NCI-H2029 (cell line): Measurements from ENCODE around the gene OSBPL8.
"Not testable (repeated sequence)": the region's sequence is repeated elsewhere in the genome, so short reads cannot be mapped to it uniquely, and the experiment has no call there.

ENCODE experiments used
- DNase-seq: peaks from one replicate; lab custom pipeline; 2025; lab: John Stamatoyannopoulos, UW

OSBPL8 gene

GRCh38 chr12:76346798-76347420 is 212.7 kb downstream of the OSBPL8 start:
- no peak for DNase-seq

DNA sequence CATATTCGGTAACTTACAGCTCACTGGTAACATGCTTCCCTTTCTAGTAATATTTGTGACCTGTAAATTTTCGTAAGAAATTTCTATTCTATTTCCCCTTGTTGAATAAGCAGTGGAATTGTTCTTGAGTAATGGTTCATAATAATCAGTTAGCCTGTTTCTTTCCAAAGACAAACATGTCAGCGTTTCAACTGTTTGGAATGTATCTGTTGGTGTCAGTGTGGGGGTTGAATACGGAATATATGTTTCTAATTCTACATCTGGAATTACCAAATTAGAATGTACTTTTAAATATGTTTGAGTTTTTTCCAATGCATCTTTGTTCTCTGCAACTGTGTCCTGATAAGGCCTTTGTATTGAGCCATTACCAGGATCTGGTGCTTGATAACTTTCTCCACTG is 213.3 kb downstream of the OSBPL8 start:
- DNase-seq = no peak

DNA sequence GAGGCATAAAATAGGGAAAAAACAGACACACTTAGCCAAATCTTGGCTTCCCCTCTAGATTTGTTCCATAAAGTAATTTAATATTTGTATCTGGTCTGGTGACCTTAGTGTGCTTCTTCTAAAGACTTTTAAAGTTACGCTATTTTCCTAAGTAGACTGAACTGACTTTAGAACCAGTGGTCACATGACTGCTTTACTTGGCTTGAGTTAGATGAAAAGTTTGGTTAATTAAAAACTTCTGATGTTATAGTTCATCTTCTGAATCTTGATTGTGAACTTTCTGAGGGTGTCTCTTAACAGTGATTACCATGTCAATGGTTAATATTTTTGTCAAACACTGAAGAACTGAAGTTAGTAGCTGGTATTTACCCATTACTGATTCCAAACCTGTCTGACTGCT is 214.0 kb downstream of the OSBPL8 start:
- no peak for DNase-seq

DNA sequence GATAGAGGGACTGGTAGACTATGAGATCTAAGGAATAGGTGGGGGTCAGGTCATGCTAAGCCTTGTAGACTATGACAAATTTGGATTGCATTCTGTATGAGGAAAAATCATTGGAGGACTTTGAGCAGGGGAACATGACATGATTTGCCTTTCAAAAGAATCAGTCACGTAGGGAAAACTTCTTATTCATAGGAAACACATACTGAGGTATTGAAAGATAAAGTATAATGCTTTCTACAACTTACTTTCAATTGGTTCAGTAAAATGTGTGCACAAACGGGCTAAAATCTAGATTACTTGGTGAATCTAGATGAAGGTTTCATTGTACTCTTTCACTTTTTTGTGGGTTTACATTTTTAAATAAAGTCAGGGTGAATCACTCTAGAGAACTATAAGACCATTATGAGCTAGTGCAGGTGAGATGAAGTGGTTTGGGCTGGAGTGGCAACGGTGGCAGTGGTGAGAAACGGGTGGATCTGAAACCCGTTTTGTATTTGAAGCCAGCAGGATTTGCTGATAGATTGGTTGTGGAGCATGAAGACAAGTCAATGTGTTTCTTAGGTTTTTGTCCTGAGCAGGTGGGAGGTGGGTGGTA is 218.0 kb downstream of the OSBPL8 start:
- no peak for DNase-seq

- DNase-seq = no peak
Measured at GRCh38 chr12:76340680-76341435, 218.7 kb downstream of the OSBPL8 start.

DNA sequence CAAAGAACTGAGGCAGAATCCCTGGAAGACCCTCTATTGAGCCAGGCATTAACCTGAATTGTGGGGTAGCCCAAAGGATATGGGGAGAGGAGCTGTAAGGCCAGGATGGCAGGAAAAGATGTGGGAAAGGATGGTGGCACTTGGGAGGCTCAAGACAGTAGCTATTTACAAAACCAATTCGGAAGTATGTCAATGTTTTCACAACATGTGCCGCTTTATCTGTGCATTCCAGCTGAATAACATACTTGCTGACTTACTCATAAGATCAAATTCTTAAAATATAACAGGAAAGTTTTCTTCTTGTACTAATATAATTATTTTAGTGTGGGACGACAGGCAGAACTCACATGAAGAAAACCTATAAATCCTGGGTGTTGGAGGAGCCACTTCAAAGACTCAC is 222.0 kb downstream of the OSBPL8 start:
- DNase-seq = no peak

DNA sequence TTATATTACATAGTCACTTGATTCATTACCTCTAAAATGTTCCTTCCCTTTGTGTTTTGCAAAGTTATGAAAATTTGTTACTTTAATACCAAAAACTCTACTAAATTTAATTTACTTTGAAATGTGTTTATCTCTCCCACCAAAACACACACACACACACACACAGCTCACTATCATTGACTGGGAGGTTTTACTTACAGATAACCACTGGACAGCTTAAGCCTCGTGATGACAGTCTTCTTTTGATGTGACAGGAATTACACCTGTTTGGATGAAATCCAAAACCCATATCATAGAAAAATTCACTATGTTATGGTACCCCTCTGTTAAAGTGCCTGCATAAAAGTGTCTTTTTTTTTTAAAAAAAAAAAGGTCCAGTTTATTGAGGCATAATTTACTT is 227.0 kb downstream of the OSBPL8 start:
- DNase-seq = no peak

GRCh38 chr12:76329606-76330005 is 230.0 kb downstream of the OSBPL8 start:
- no peak for DNase-seq

DNA sequence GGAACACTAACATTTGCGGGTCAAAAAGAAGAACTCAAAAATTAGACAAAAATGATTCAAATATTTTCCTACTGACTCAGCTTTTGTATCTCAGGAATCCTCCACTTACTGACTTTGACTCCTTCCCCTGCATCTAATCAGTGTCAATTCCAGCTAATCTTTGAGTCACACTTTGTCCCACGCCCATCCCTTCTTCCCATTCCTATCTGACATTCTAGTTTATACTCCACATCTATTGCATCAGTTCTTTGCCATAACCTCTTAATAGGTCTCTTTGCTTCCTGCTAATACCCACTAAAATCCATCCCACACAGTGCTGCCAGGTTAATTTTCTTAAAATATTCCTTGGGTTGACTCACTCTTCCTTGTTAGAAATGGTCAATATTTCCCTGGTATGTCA is 230.4 kb downstream of the OSBPL8 start:
- no peak for DNase-seq

GRCh38 chr12:76319595-76320319 is 239.8 kb downstream of the OSBPL8 start:
- not testable (repeated sequence) for DNase-seq

- DNase-seq = no peak
Measured at GRCh38 chr12:76318773-76319594, 240.6 kb downstream of the OSBPL8 start.

GRCh38 chr12:76317976-76318375 is 241.6 kb downstream of the OSBPL8 start:
- no peak for DNase-seq

- no peak for DNase-seq
Measured at GRCh38 chr12:76316468-76316867, 243.1 kb downstream of the OSBPL8 start.

GRCh38 chr12:76313299-76313698 is 246.3 kb downstream of the OSBPL8 start:
- no peak for DNase-seq

DNA sequence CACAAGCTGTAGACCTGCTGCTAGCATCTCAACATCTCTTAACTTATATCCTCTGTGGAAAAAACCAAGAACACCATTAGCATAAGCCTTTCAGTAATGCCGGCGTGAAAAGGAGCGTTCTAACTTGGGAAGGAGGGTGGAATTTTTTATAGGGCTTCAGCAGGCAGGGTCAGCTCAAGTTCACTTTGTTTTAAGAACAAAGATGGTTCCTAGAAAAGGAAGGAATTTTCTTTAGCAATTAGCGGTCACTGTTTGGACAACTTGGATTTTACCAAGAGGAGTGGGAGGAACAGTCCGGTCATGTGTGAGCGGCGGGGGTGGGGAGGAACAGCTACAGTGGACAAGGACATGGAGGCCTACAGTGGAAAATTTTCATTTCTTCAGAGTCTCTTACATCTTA is 247.3 kb downstream of the OSBPL8 start:
- no peak for DNase-seq

- no peak for DNase-seq
Measured at GRCh38 chr12:76311796-76312195, 247.8 kb downstream of the OSBPL8 start.

DNA sequence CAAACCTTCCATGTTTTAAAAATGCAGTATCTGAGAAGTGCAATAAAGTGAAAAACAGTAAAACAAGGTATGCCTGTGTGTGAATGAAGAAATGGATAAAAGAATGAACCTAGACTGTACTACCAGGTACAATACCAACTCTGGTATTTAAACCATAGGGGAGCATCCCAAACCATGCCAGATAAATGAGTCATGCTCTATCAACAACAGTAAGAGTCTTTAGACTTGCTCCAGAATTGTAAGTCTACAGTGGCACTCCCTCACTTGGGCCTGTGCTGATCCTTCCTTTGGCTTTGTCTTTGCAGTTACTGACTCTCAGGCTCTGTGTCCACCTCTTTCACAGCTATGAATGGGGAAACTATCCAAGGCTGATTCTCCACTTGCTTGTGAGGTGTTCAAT is 249.5 kb downstream of the OSBPL8 start:
- no peak for DNase-seq

DNA sequence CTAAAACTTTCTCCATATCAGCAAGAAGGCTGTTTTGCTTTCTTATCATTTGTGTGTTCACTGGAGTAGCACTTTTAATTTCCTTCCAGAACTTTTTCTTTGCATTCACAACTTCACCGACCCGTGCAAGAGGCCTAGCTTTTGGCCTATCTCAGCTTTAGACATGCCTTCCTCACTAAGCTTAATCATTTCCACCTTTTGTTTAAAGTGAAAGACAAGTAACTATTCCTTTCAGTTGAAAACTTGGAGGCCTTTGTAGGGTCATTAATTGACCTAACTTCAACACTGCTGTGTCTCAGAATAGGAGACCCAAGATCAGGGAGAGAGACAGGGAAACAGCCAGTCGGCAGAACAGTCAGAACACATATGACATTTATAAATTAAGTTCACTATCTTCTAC is 250.7 kb downstream of the OSBPL8 start:
- DNase-seq = no peak

DNA sequence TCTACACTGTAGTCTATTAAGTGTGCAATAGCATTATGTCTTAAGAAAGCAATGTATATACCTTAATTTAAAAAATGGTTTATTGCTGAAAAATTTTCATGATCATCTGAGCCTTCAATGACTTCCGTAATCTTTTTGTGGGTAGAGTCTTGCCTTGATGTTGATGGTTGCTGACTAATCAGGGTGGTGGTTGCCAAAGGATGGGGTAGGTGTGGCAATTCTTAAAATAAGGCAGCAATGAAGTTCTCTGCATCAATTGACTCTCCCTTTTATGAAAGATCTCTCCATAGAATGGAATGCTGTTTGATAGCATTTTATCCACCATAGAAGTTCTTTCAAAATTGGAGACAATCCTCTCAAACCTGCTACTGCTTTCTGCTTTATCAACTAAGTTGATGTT is 252.5 kb downstream of the OSBPL8 start:
- DNase-seq = no peak

GRCh38 chr12:76303989-76304460 is 255.5 kb downstream of the OSBPL8 start:
- no peak for DNase-seq

- DNase-seq = no peak
Measured at GRCh38 chr12:76303365-76303764, 256.2 kb downstream of the OSBPL8 start.
